ENCODE results near the gene EYS. TPM values are rescaled to one million over a fixed set of nuclear protein-coding genes. Genes with fewer than 3 reads are reported as not detected.

The EYS gene
- total and polyA plus RNA-seq, 2 experiments from 2014 or later = 0.04 TPM; not detected in 1

GRCh38 chr6:64672131-64672530, 1034.9 kb downstream of the EYS start:
- no peak for TF ChIP-seq EZH2 (IDR thresholded peaks at IDR 0.05; ENCODE audit: insufficient read depth, poor library complexity, severe bottlenecking)
- no peak for TF ChIP-seq EZH2phosphoT487 (IDR thresholded peaks at IDR 0.05; ENCODE audit: insufficient read depth, low read depth)
- DNase-seq = no peak

GRCh38 chr6:64665137-64665536, 1041.9 kb downstream of the EYS start:
- Histone ChIP-seq H2AFZ (no peak overlapping the region), H3K4me3 (no peak overlapping the region), H4K20me1 (ENCODE audit: insufficient read depth) (no peaks in the 10 kb centered on the region), H3F3A (ENCODE audit: insufficient read depth) (no peaks in the 10 kb centered on the region), H3K27me3 (replicated peaks; ENCODE audit: insufficient read depth) (no peaks in the 10 kb centered on the region), H3K9ac (no peak overlapping the region), H3K9me3 (ENCODE audit: low read depth) (no peaks in the 10 kb centered on the region), H3K4me2 (ENCODE audit: unreplicated experiment) (no peak overlapping the region), H3K9me2 (ENCODE audit: insufficient read depth) (no peaks in the 10 kb centered on the region), H3K79me2 (ENCODE audit: insufficient read depth) (no peaks in the 10 kb centered on the region), H3K27ac (no peak overlapping the region), H3K36me3 (ENCODE audit: low read depth) (no peaks in the 10 kb centered on the region), H3K4me1 (ENCODE audit: insufficient read depth) (no peaks in the 10 kb centered on the region)
- DNase-seq = no peak
- 47 to 48% methylated on average over 1 of the region's 1 CpG for WGBS, 2 experiments (ENCODE audit: low coverage in 1 of 2, low lambda C conversion rate in 2 of 2, missing lambda C conversion rate in 2 of 2)
- in situ Hi-C loops (cut with MboI) = no loop called here
- no peak for TF ChIP-seq EZH2 (IDR thresholded peaks at IDR 0.05; ENCODE audit: insufficient read depth, poor library complexity, severe bottlenecking)
- no peak for TF ChIP-seq EZH2phosphoT487 (IDR thresholded peaks at IDR 0.05; ENCODE audit: insufficient read depth, low read depth)

More at GRCh38 chr6:64672131-64672530, 1034.9 kb downstream of the EYS start:
- H3K4me3 ChIP-seq = no peak overlapping the region
- no peaks in the 10 kb centered on the region for H3K4me1 ChIP-seq (ENCODE audit: insufficient read depth)
- no peaks in the 10 kb centered on the region for H3K9me3 ChIP-seq (ENCODE audit: low read depth)
- H3K27me3 ChIP-seq (replicated peaks; ENCODE audit: insufficient read depth) = no peaks in the 10 kb centered on the region
- H3K36me3 ChIP-seq (ENCODE audit: low read depth) = no peaks in the 10 kb centered on the region
- H3K79me2 ChIP-seq (ENCODE audit: insufficient read depth) = no peaks in the 10 kb centered on the region
- H3K27ac ChIP-seq = no peak overlapping the region
- no peaks in the 10 kb centered on the region for H3F3A ChIP-seq (ENCODE audit: insufficient read depth)
- no peak overlapping the region for H3K4me2 ChIP-seq (ENCODE audit: unreplicated experiment)
- in situ Hi-C loops (cut with MboI) = no loop called here
- no peak overlapping the region for H2AFZ ChIP-seq
- no peaks in the 10 kb centered on the region for H3K9me2 ChIP-seq (ENCODE audit: insufficient read depth)
- no peak overlapping the region for H3K9ac ChIP-seq
- 29 to 34% methylated on average over 3 of the region's 3 CpGs for WGBS, 2 experiments (ENCODE audit: low coverage in 1 of 2, low lambda C conversion rate in 2 of 2, missing lambda C conversion rate in 2 of 2)
- H4K20me1 ChIP-seq (ENCODE audit: insufficient read depth) = no peaks in the 10 kb centered on the region

DNA sequence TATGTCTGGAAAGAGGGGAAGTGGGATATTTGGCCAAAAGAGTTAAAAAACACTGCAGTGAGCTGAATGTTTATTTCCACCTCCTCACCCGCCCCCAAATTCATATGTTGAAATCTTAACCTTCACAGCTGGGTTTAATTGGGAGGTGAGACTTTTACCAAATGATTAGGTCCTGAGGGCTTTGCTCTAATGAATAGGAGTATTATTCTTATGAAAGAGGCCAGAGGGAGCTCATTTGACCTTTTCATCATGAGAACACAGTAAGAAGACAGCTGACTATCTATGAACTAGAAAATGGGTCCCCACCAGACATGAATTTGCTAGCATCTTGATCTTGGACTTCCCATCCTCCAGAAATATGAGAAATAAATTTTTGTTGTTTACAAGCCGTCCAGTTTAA, 1042.5 kb downstream of the EYS start:
- H3K27ac ChIP-seq = no peak overlapping the region
- no peak overlapping the region for H2AFZ ChIP-seq
- no peaks in the 10 kb centered on the region for H3K9me3 ChIP-seq (ENCODE audit: low read depth)
- DNase-seq = no peak
- H3K9me2 ChIP-seq (ENCODE audit: insufficient read depth) = no peaks in the 10 kb centered on the region
- 15 to 21% methylated on average over 2 of the region's 2 CpGs for WGBS, 2 experiments (ENCODE audit: low coverage in 1 of 2, low lambda C conversion rate in 2 of 2, missing lambda C conversion rate in 2 of 2)
- no peaks in the 10 kb centered on the region for H3F3A ChIP-seq (ENCODE audit: insufficient read depth)
- no peak for TF ChIP-seq EZH2phosphoT487 (IDR thresholded peaks at IDR 0.05; ENCODE audit: insufficient read depth, low read depth)
- TF ChIP-seq EZH2 (IDR thresholded peaks at IDR 0.05; ENCODE audit: insufficient read depth, poor library complexity, severe bottlenecking) = no peak
- H3K4me1 ChIP-seq (ENCODE audit: insufficient read depth) = no peaks in the 10 kb centered on the region
- H3K4me3 ChIP-seq = no peak overlapping the region
- in situ Hi-C loops (cut with MboI) = no loop called here
- H3K79me2 ChIP-seq (ENCODE audit: insufficient read depth) = no peaks in the 10 kb centered on the region
- H3K27me3 ChIP-seq (replicated peaks; ENCODE audit: insufficient read depth) = no peaks in the 10 kb centered on the region
- no peaks in the 10 kb centered on the region for H3K36me3 ChIP-seq (ENCODE audit: low read depth)
- no peaks in the 10 kb centered on the region for H4K20me1 ChIP-seq (ENCODE audit: insufficient read depth)
- no peak overlapping the region for H3K4me2 ChIP-seq (ENCODE audit: unreplicated experiment)
- H3K9ac ChIP-seq = no peak overlapping the region

DNA sequence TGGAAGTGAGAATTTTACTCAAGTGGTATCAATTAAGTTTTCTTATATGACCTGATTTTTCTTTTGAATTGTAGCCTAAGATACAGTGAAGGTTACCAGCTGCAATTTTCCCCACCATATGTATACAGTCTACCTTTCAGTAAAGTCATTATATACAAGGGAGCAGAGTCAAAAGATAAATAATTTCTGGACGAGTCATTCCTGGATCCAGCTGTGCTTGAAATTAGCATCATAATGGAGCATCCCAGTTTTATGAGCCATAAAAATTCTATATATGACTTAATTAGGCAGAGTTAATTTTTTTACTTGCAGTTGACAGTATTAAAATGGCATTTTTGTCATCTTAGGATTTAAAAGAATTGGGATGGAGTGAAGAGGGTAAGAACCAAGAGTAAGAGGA, 1063.0 kb downstream of the EYS start:
- Histone ChIP-seq H3K9me3 (ENCODE audit: low read depth) (no peaks in the 10 kb centered on the region), H3K9ac (no peak overlapping the region), H4K20me1 (ENCODE audit: insufficient read depth) (no peaks in the 10 kb centered on the region), H3K36me3 (ENCODE audit: low read depth) (no peaks in the 10 kb centered on the region), H3F3A (ENCODE audit: insufficient read depth) (no peaks in the 10 kb centered on the region), H3K4me3 (no peak overlapping the region), H3K79me2 (ENCODE audit: insufficient read depth) (no peaks in the 10 kb centered on the region), H3K9me2 (ENCODE audit: insufficient read depth) (no peaks in the 10 kb centered on the region), H2AFZ (no peak overlapping the region), H3K4me2 (ENCODE audit: unreplicated experiment) (no peak overlapping the region), H3K4me1 (ENCODE audit: insufficient read depth) (no peaks in the 10 kb centered on the region), H3K27ac (no peak overlapping the region), H3K27me3 (replicated peaks; ENCODE audit: insufficient read depth) (no peaks in the 10 kb centered on the region)
- TF ChIP-seq EZH2phosphoT487 (IDR thresholded peaks at IDR 0.05; ENCODE audit: insufficient read depth, low read depth) = no peak
- no peak for TF ChIP-seq EZH2 (IDR thresholded peaks at IDR 0.05; ENCODE audit: insufficient read depth, poor library complexity, severe bottlenecking)
- WGBS, 2 experiments (ENCODE audit: low coverage in 1 of 2, low lambda C conversion rate in 2 of 2, missing lambda C conversion rate in 2 of 2) = 0 to 2% methylated on average over 1 of the region's 1 CpG
- no peak for DNase-seq
- in situ Hi-C loops (cut with MboI) = no loop called here

- 0 to 2% methylated on average over 2 of the region's 2 CpGs for WGBS, 2 experiments (ENCODE audit: low coverage in 1 of 2, low lambda C conversion rate in 2 of 2, missing lambda C conversion rate in 2 of 2)
- in situ Hi-C loops (cut with MboI) = no loop called here
These were observed 1076.1 kb downstream of the EYS start for GRCh38 chr6:64630901-64631300.

More at GRCh38 chr6:64630901-64631300, 1076.1 kb downstream of the EYS start:
- H3K27me3 ChIP-seq (replicated peaks; ENCODE audit: insufficient read depth) = no peaks in the 10 kb centered on the region
- no peak overlapping the region for H3K9ac ChIP-seq
- H3K9me2 ChIP-seq (ENCODE audit: insufficient read depth) = no peaks in the 10 kb centered on the region
- no peak for TF ChIP-seq EZH2phosphoT487 (IDR thresholded peaks at IDR 0.05; ENCODE audit: insufficient read depth, low read depth)
- TF ChIP-seq EZH2 (IDR thresholded peaks at IDR 0.05; ENCODE audit: insufficient read depth, poor library complexity, severe bottlenecking) = no peak
- no peak overlapping the region for H3K4me2 ChIP-seq (ENCODE audit: unreplicated experiment)
- no peaks in the 10 kb centered on the region for H3K79me2 ChIP-seq (ENCODE audit: insufficient read depth)
- no peaks in the 10 kb centered on the region for H3K36me3 ChIP-seq (ENCODE audit: low read depth)
- H3K4me3 ChIP-seq = no peak overlapping the region
- H3F3A ChIP-seq (ENCODE audit: insufficient read depth) = no peaks in the 10 kb centered on the region
- no peaks in the 10 kb centered on the region for H3K9me3 ChIP-seq (ENCODE audit: low read depth)
- H4K20me1 ChIP-seq (ENCODE audit: insufficient read depth) = no peaks in the 10 kb centered on the region
- no peaks in the 10 kb centered on the region for H3K4me1 ChIP-seq (ENCODE audit: insufficient read depth)
- H2AFZ ChIP-seq = no peak overlapping the region
- no peak for DNase-seq
- H3K27ac ChIP-seq = no peak overlapping the region

All from GM23248 (cell line).